ENCODE measurements around the gene CYGB.

CYGB gene

GRCh38 chr17:76531486-76532038, 5.9 kb downstream of the CYGB start:
- ATAC-seq (ENCODE audit: insufficient read depth, low read depth) (no peak), DNase-seq (no peak)
- Histone ChIP-seq H3K4me3 (ENCODE audit: low read depth in 1 of 2, low read length in 2 of 2) (no peak overlapping the region), H3K9ac (ENCODE audit: low read depth, low read length) (no peak overlapping the region), H2AFZ (ENCODE audit: low read depth, low read length) (no peak overlapping the region), H3K4me2 (ENCODE audit: insufficient read depth, low read length) (no peak overlapping the region), H3K27me3 (ENCODE audit: insufficient read depth, low read length, poor library complexity) (no peaks in the 10 kb centered on the region), H3K27ac (ENCODE audit: low read length) (no peak overlapping the region), H4K20me1 (ENCODE audit: insufficient read depth, low read length) (no peaks in the 10 kb centered on the region; the same call in 1 of the 2 replicates), H3K36me3 (ENCODE audit: insufficient read depth, low read length) (no peaks in the 10 kb centered on the region), H3K9me3 (ENCODE audit: insufficient read depth, low read length, severe bottlenecking) (no peaks in the 10 kb centered on the region), H3K79me2 (ENCODE audit: insufficient read depth, low read length) (no peaks in the 10 kb centered on the region), H3K4me1 (ENCODE audit: insufficient read depth, low read length) (no peaks in the 10 kb centered on the region)
- TF ChIP-seq EZH2 (IDR thresholded peaks at IDR 0.05; ENCODE audit: borderline replicate concordance, low read depth, low read length, severe bottlenecking) (no peak), CTCF (IDR thresholded peaks at IDR 0.05; ENCODE audit: borderline replicate concordance, extremely low read depth, low read length, poor library complexity, severe bottlenecking) (no peak)

GRCh38 chr17:76530811-76531485, 6.6 kb downstream of the CYGB start:
- Histone ChIP-seq H3K27me3 (ENCODE audit: insufficient read depth, low read length, poor library complexity) (no peaks in the 10 kb centered on the region), H3K9me3 (ENCODE audit: insufficient read depth, low read length, severe bottlenecking) (no peaks in the 10 kb centered on the region), H2AFZ (ENCODE audit: low read depth, low read length) (no peak overlapping the region), H4K20me1 (ENCODE audit: insufficient read depth, low read length) (no peaks in the 10 kb centered on the region; the same call in 1 of the 2 replicates), H3K36me3 (ENCODE audit: insufficient read depth, low read length) (no peaks in the 10 kb centered on the region), H3K4me1 (ENCODE audit: insufficient read depth, low read length) (no peaks in the 10 kb centered on the region), H3K79me2 (ENCODE audit: insufficient read depth, low read length) (no peaks in the 10 kb centered on the region), H3K9ac (ENCODE audit: low read depth, low read length) (no peak overlapping the region), H3K4me3 (ENCODE audit: low read depth in 1 of 2, low read length in 2 of 2) (no peak overlapping the region), H3K27ac (ENCODE audit: low read length) (no peak overlapping the region), H3K4me2 (ENCODE audit: insufficient read depth, low read length) (no peak overlapping the region)
- no peak for TF ChIP-seq CTCF (IDR thresholded peaks at IDR 0.05; ENCODE audit: borderline replicate concordance, extremely low read depth, low read length, poor library complexity, severe bottlenecking)
- no peak for TF ChIP-seq EZH2 (IDR thresholded peaks at IDR 0.05; ENCODE audit: borderline replicate concordance, low read depth, low read length, severe bottlenecking)
- ATAC-seq (ENCODE audit: insufficient read depth, low read depth): no peak
- DNase-seq: no peak

- Histone ChIP-seq H3K4me2 (ENCODE audit: insufficient read depth, low read length) (no peak overlapping the region), H3K4me3 (ENCODE audit: low read depth in 1 of 2, low read length in 2 of 2) (no peak overlapping the region), H3K9ac (ENCODE audit: low read depth, low read length) (no peak overlapping the region), H2AFZ (ENCODE audit: low read depth, low read length) (no peak overlapping the region), H3K4me1 (ENCODE audit: insufficient read depth, low read length) (no peaks in the 10 kb centered on the region), H3K27me3 (ENCODE audit: insufficient read depth, low read length, poor library complexity) (no peaks in the 10 kb centered on the region), H3K36me3 (ENCODE audit: insufficient read depth, low read length) (no peaks in the 10 kb centered on the region), H4K20me1 (ENCODE audit: insufficient read depth, low read length) (no peaks in the 10 kb centered on the region; the same call in 1 of the 2 replicates), H3K79me2 (ENCODE audit: insufficient read depth, low read length) (no peaks in the 10 kb centered on the region), H3K9me3 (ENCODE audit: insufficient read depth, low read length, severe bottlenecking) (no peaks in the 10 kb centered on the region), H3K27ac (ENCODE audit: low read length) (no peak overlapping the region)
- no peak for ATAC-seq (ENCODE audit: insufficient read depth, low read depth)
- TF ChIP-seq EZH2 (IDR thresholded peaks at IDR 0.05; ENCODE audit: borderline replicate concordance, low read depth, low read length, severe bottlenecking) (no peak), CTCF (IDR thresholded peaks at IDR 0.05; ENCODE audit: borderline replicate concordance, extremely low read depth, low read length, poor library complexity, severe bottlenecking) (no peak)
- DNase-seq: no peak
Measured at GRCh38 chr17:76530095-76530723, 7.3 kb downstream of the CYGB start.

Measured in DND-41 (cell line).